HG03095 (cell line): Measurements from ENCODE around the gene TSPAN9.

ENCODE experiments used
- ATAC-seq: cut with Tn5 transposase; IDR thresholded peaks from one replicate; pipeline ENCODE4 v1.9.1; 2021; ENCODE audit warnings: moderate library complexity; ENCODE audit not compliant: unreplicated experiment

TSPAN9 gene

DNA sequence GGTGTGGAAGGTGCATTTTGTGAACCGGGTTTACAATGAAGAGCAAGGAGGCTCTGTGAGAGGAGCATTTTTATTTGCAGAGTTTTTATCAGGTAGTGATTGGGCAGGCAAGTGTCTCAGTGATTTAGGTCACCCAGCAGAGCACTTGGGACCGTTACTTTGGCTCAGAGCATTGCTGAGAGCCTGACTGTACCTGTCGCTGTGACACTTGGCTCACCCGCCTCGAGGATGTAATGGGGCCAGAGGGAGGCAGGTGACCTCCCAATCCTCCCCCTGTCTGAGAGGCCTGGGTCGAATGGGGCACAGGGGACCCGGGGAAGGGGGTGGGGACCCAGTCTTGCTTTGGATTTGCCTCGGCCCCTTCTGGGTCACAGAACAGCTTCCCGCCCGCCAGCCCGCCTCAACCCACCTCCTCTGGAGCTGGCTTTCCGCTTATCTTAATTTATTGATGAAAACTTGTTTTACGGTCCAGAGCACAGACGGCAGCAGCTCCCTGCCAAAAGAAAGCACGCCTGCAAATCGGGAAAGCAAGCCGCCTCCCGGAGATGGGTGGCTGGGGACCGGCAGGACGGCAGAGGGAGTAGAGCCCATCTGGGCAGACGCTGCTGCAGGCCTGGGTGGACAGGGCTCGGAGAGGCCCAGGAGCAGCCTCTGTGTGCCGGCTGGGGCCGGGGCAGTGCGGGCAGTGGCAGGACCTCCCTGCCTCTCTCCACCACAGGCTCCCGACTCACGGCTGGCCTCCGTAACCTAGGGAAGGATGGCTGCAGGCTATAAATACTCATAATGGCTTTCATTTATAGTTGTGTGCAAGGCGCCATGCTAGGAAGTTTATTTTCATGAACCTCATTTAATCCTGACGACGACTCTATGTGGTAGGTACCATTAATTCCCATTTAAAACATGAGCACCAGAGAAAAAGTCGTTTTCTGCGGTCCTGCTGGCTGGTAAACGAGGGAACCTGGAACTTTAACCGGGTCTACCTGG, 187.1 kb downstream of the TSPAN9 start:
- ATAC-seq = no peak

GRCh38 chr12:3265406-3265805, 188.2 kb downstream of the TSPAN9 start:
- no peak for ATAC-seq

DNA sequence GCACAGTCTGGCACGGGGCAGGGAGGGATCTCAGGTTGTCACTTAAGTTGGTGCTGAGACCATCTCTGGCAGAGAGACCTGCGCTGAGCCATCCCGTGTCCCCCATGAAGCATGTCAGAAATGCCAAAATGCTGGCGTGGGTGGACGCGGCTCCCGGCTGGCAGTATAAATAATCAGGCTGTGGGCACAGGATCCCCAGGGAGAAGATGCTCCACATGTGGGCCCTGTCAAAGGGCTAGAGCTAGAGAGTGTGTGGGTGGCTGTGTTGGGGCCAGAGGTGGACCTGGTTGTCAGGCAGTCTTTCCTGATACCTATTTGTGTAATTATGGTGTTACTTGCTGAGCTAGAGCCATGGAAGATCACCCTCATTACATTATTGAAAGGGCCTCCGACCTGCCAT, 189.5 kb downstream of the TSPAN9 start:
- no peak for ATAC-seq

DNA sequence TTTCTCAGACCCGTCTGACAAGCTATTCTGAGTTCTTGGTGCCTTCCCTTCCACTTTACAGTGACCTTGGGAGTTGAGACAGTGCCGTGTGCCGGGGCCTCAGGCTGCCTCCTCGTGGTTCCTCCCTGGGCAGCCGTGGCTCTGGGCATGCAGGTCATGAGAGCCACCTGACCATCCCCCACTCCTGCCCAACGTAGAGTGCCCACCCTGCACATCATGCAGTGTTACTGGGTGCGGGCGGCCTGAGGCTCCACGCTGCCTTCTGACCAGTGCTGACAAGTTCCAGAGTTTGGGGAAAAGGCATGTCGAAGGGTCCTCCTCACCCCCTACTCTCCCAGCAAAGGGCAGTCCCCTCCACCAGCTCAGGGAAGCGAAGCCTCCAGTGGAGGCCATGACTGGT, 190.5 kb downstream of the TSPAN9 start:
- no peak for ATAC-seq

GRCh38 chr12:3269594-3269993, 192.4 kb downstream of the TSPAN9 start:
- ATAC-seq = no peak

DNA sequence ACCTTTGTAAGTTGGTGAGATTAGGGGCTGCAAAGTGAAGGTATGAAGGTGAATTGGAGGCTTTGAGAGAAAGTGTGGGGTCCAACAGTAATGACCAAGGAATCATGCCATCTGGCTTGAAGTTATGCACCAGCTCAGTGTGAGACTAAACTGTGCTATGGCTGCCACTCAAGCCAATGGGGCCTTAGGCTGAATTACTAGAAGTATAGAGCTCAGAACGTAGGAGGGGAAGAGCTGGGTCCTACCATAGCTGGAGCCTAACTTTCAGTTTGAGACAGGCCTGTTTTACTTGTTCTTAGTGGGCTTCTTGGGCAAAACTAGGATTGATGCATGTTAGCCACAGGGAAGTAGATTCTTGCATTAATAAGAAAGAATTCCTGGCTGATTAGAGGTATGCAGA, 194.0 kb downstream of the TSPAN9 start:
- no peak for ATAC-seq

- ATAC-seq = no peak
Measured at GRCh38 chr12:3271639-3272038, 194.5 kb downstream of the TSPAN9 start.

DNA sequence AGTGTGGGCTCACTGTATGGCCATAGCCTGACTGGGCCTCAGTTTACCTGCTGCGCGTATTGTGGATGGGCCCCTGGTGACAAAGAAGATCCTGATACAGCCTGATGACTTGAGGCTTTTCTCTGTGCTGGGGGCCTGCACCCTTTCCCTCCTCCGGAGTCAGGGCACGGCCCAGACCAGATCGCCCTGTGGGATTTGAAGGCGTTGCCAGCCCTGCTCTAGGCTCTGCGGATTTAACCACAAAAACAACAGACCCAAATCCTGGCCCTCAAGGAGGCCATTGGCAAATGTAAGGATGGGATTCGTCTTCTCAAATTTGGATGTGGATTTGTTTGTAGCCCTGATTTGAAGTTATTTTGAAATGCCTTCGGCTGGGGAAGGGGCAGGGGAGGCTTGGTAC, 195.8 kb downstream of the TSPAN9 start:
- no peak for ATAC-seq

DNA sequence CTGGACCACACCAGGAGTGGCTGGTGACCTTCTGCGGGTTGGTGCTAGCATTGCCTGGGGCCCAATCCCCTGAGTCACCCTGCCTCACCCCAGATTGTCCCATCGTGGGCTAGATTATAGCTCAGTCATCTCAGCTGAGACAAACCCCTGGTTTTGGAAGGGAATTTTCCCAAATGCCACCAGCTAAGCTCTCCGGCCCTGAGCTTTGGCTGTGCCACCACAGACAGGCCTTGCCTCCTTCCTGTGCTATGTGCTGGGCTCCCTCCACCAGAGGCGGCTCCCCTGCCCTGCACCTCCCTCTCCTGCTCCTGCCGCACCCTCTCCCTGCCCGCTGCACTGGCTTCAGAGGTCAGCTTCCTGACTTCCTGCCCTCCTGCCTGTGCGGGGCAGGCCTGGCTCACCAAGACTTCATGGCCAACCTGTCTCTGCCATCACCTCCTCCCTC, 196.3 kb downstream of the TSPAN9 start:
- ATAC-seq = no peak

DNA sequence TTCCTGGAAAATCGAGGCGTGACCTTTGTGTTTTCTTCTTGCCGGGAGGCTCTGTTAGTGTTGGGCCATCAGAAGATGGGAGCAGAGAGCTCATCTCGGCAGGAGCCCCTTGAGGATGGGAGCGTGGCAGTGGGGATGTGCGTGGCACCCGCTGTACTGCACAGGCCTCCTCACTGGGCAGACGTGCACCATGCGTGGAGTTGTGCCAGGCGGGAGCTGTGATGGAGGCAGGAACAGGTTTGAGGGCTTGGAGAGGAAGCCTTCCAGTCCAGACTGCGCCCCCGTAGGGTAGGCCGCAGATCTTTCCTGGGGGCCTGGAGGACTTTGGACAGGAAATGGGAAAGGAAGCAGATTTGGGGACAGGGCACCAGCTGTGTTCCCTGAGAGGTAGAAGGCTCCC, 197.5 kb downstream of the TSPAN9 start:
- no peak for ATAC-seq

- ATAC-seq = no peak
Measured at GRCh38 chr12:3275171-3276041, 198.2 kb downstream of the TSPAN9 start.

GRCh38 chr12:3276226-3276625, 199.0 kb downstream of the TSPAN9 start:
- ATAC-seq = no peak

DNA sequence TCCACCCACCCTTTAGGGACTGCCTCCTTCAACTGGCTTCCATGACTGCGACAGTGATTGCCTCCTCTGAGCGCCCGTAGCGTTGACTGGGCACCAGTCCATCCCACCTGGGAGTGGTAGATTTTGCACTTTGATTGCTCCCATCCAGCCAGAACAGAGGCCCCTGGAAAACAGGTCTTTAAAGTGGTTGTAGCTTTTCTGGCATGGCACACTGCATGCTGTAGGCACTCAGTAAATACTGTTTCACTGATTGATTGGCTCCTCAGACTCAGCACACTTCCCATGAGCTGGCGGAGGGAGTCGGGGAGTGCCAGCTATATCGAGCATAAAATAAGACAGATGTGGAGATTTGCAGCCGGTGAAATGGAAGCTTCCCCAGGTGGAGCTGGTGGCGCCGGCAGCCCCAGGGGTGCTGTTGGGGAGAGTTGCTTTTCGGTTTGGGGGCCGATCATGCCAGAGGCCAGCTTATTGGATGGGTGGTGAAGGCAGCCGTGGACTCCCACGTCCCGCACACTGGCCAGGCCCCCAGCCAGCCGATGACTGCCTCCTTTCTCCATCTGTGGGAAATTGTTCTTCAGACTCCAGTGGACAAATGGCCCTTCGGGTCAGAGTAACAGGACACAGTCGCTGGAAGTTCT, 200.2 kb downstream of the TSPAN9 start:
- no peak for ATAC-seq

DNA sequence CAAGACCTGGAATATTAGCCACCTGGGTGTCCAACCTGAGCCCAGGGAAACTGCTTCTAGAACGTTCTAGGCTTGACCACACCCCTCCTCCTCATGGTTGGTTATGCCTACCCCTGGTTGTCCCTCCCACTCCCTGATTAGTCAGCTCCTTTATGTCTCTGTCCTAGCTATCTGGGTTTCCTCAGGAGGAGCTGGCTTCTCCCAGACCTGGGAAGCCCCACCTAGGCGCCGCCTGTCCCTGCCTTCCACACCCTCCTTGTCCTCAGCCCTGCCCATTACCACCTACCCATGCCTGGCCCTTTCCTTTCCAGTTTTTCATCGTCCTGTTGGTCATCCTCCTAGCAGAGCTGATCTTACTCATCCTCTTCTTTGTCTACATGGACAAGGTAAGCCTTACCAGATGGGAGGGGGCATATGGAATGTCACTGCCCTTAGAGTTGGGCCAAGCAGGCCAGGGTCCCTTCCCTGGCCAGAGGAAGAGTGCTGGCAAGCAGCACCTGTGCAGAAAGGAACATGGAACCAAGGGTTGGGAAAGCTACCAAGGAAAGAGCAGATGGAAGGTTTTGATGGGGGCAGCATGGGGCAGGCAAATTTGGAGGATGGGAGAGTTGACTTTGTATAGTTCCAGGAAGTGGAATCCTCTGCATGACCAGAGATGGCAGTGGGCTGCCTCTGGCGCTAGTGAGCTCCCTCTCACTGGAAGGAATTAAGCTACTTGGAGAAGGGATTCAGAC, 201.7 kb downstream of the TSPAN9 start:
- no peak for ATAC-seq

DNA sequence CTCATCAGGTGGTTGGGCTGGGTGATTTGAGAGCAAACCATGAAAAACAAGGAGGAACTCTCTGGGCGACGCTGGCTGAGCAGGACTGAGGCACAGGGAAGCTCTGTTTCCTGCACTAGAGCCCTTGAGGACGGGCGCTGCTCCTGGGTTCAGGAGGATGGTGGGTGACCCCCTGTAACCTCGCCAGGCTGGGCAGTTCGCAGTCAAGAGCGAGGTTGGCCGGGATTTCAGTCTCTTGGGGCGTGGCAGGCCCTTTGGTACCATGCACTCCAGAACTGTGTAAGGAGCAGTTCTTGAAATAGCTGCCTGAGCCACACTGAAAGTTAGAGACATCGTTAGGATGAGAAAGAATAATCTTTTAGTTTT, 202.2 kb downstream of the TSPAN9 start:
- ATAC-seq = no peak

- no peak for ATAC-seq
Measured at GRCh38 chr12:3279832-3280231, 202.7 kb downstream of the TSPAN9 start.

GRCh38 chr12:3280967-3281366, 203.8 kb downstream of the TSPAN9 start:
- ATAC-seq = no peak

GRCh38 chr12:3281588-3282383, 204.6 kb downstream of the TSPAN9 start:
- no peak for ATAC-seq

- no peak for ATAC-seq
Measured at GRCh38 chr12:3282384-3282670, 205.1 kb downstream of the TSPAN9 start.

DNA sequence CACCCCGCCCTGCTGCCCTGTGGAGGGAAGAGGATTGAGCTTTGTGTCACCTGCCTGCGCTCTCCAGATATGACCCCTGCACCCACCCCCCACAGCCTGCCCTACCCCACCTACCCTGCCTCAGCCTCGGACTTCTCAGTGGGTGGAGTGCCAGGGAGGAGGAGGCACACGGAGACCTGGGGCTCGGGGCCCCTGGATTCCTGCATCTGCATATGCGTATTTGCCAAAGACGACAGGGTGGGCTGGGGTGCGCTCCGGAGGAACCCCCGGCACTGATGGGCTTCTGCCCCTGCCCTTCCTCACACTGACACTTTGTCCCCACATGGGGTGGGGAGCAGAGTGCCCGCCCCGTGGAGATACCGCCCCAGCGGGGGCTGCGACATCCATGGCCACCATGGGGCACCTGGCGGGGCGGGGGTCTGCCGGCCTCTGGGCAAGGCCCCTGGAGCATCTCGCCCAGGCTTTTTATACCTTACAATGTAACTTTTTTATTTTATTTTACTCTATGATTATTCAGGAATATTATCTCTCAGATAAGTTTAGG, 206.0 kb downstream of the TSPAN9 start:
- ATAC-seq = no peak
